HepG2 (cell line): Measurements from ENCODE around the gene KIN. TPM values are rescaled to one million over a fixed set of nuclear protein-coding genes. Genes with fewer than 3 reads are reported as not detected.

Experiments
- ATAC-seq: fragments of 200-7000 bp; cut with Tn5 transposase; 3 replicates; pipeline ENCODE4 v1.9.1; 2020; ENCODE audit warnings: mild to moderate bottlenecking, moderate library complexity
- BruUV-seq: library from RNA; stranded (reverse); fragments of 400-500 nt; replicated peaks from 2 replicates; lab custom pipeline; 2021; lab: Mats Ljungman, UMichigan
- CTCF ChIA-PET: fragments of 300-600 bp; formaldehyde crosslinking; extraction: SDS; loops from one replicate; lab custom pipeline; 2021; ENCODE audit warnings: low total read pairs, inconsistent platforms, low intra/inter-chr PET ratio; lab: Yijun Ruan, JAX
- POLR2A ChIA-PET: fragments of 350-600 bp; sonication (Branson Sonifier 250); formaldehyde crosslinking; loops from one replicate; lab custom pipeline; 2020; ENCODE audit warnings: antibody characterized with exemption, inconsistent platforms; lab: Yijun Ruan, JAX
- DNase-seq: peaks from one replicate; pipeline ENCODE4 v3.0.0-alpha.2; 2015; ENCODE audit warnings: low spot score
- FAIRE-seq: peaks from 3 replicates; lab custom pipeline; 2011; peaks lifted over from hg19 to GRCh38; lab: Jason Lieb, UNC
- H2AFZ ChIP-seq: one replicate; pipeline ENCODE4 v1.6.1; 2011; ENCODE audit warnings: low read length, inconsistent platforms
- H3K27ac ChIP-seq: fragments of 300-600 bp; 3 replicates; pipeline ENCODE4 v1.8.0; 2011; ENCODE audit warnings: mixed run types, mild to moderate bottlenecking, mixed read lengths, low read length, inconsistent platforms; ENCODE audit not compliant: insufficient read depth; ENCODE audit errors: extremely low read length
- H3K27me3 ChIP-seq, 2 experiments: fragments of 200-600 bp in 1 of 2; 2 replicates in 1 of 2; 3 replicates in 1 of 2; pipeline versions ENCODE4 v1.6.0 to v1.8.0; 2011; ENCODE audit warnings: low read length in 2 of 2, mild to moderate bottlenecking in 2 of 2, moderate library complexity in 2 of 2, inconsistent platforms in 1 of 2; ENCODE audit not compliant: insufficient read depth in 2 of 2, control insufficient read depth in 1 of 2
- H3K36me3 ChIP-seq, 2 experiments: fragments of 200-600 bp in 1 of 2; replicated peaks in 1 of 2; 2 replicates in 1 of 2; 3 replicates in 1 of 2; pipeline versions ENCODE4 v1.5.1 to v1.8.0; 2011; ENCODE audit warnings: low read length in 2 of 2, inconsistent platforms in 1 of 2; ENCODE audit not compliant: insufficient read depth in 2 of 2, control insufficient read depth in 1 of 2
- H3K4me1 ChIP-seq: 2 replicates; pipeline ENCODE4 v1.5.1; 2012; ENCODE audit warnings: low read length, inconsistent platforms; ENCODE audit not compliant: insufficient read depth
- H3K4me2 ChIP-seq: 2 replicates; pipeline ENCODE4 v1.6.0; 2011; ENCODE audit warnings: low read depth, low read length, inconsistent platforms
- H3K4me3 ChIP-seq, 3 experiments: fragments of 200-600 bp in 1 of 3; sonication (generic), shearing (Covaris generic) in 1 of 3; replicated peaks in 1 of 3; 2 replicates each; pipeline ENCODE4 v1.5.1; 2011 to 2016; ENCODE audit warnings: low read length in 3 of 3, inconsistent platforms in 2 of 3, low read depth in 2 of 3, mild to moderate bottlenecking in 2 of 3, control low read depth in 1 of 3, mixed read lengths in 1 of 3; ENCODE audit not compliant: insufficient read depth in 1 of 3
- H3K79me2 ChIP-seq: one replicate; pipeline ENCODE4 v1.6.1; 2011; ENCODE audit warnings: low read length, inconsistent platforms; ENCODE audit not compliant: insufficient read depth
- H3K9ac ChIP-seq: 2 replicates; pipeline ENCODE4 v1.6.0; 2011; ENCODE audit warnings: mild to moderate bottlenecking, low read depth, low read length, inconsistent platforms; ENCODE audit not compliant: insufficient read depth
- H3K9me3 ChIP-seq: 2 replicates; pipeline ENCODE4 v1.5.1; 2012; ENCODE audit warnings: mild to moderate bottlenecking, low read length
- H4K20me1 ChIP-seq: 2 replicates; pipeline ENCODE4 v1.6.0; 2011; ENCODE audit warnings: inconsistent platforms, mild to moderate bottlenecking, low read length, moderate library complexity; ENCODE audit not compliant: insufficient read depth
- ARID2 ChIP-seq: sonication (generic); formaldehyde crosslinking; IDR thresholded peaks from 2 replicates; pipeline ENCODE4 v1.8.1; 2022; ENCODE audit warnings: mild to moderate bottlenecking, missing genetic modification reagents, borderline replicate concordance
- CREB1 ChIP-seq, 2 experiments: fragments of 450-650 bp in 1 of 2; IDR thresholded peaks; 2 replicates each; pipeline ENCODE4 v1.6.1; 2016 to 2017; ENCODE audit warnings: control low read depth in 1 of 2, mild to moderate bottlenecking in 1 of 2, missing compliant biosample characterization in 1 of 2, missing genetic modification characterization in 1 of 2
- FOXJ3 ChIP-seq: sonication (generic); formaldehyde crosslinking; IDR thresholded peaks from 2 replicates; pipeline ENCODE4 v1.4.0; 2020; ENCODE audit warnings: missing genetic modification reagents, mild to moderate bottlenecking, borderline replicate concordance
- GTF3A ChIP-seq: sonication (generic); formaldehyde crosslinking; conservative IDR thresholded peaks from 2 replicates; pipeline ENCODE4 v1.4.0; 2020; ENCODE audit warnings: mild to moderate bottlenecking, missing genetic modification reagents
- HIVEP1 ChIP-seq: sonication (generic); formaldehyde crosslinking; IDR thresholded peaks from 2 replicates; pipeline ENCODE4 v1.4.0; 2020; ENCODE audit warnings: mild to moderate bottlenecking, missing genetic modification reagents
- IKZF5 ChIP-seq: IDR thresholded peaks from 2 replicates; pipeline ENCODE4 v1.6.1; 2018; ENCODE audit warnings: missing genetic modification reagents, mild to moderate bottlenecking, missing compliant biosample characterization
- MBD4 ChIP-seq: IDR thresholded peaks from 2 replicates; pipeline ENCODE4 v1.6.1; 2012; ENCODE audit warnings: low read length, inconsistent platforms, borderline replicate concordance
- POLR2G ChIP-seq: fragments of 200-400 bp; formaldehyde crosslinking; IDR thresholded peaks from 2 replicates; pipeline ENCODE4 v1.6.1; 2018; ENCODE audit warnings: mild to moderate bottlenecking, low read depth, low read length, moderate library complexity
- RBM22 ChIP-seq: fragments of 200-400 bp; formaldehyde crosslinking; optimal IDR thresholded peaks from 2 replicates; pipeline ENCODE3; 2017; ENCODE audit warnings: mild to moderate bottlenecking, low read length, moderate library complexity
- REPIN1 ChIP-seq: sonication (generic); formaldehyde crosslinking; IDR thresholded peaks from 2 replicates; pipeline ENCODE4 v1.8.0; 2022; ENCODE audit warnings: missing genetic modification reagents, low read depth, mild to moderate bottlenecking, borderline replicate concordance
- RXRB ChIP-seq: IDR thresholded peaks from 2 replicates; pipeline ENCODE4 v1.6.1; 2016; ENCODE audit warnings: borderline replicate concordance, missing genetic modification reagents, missing compliant biosample characterization
- SRF ChIP-seq: IDR thresholded peaks from 2 replicates; pipeline ENCODE4 v1.6.1; 2011; ENCODE audit warnings: mild to moderate bottlenecking, low read depth, low read length, moderate library complexity
- TCF7 ChIP-seq: sonication (generic); IDR thresholded peaks from 2 replicates; pipeline ENCODE4 v1.6.1; 2016; ENCODE audit warnings: antibody characterized with exemption, low read depth
- TFDP2 ChIP-seq: sonication (generic); formaldehyde crosslinking; IDR thresholded peaks from 2 replicates; pipeline ENCODE4 v1.4.0; 2020; ENCODE audit warnings: missing genetic modification reagents
- TFE3 ChIP-seq: IDR thresholded peaks from 2 replicates; pipeline ENCODE4 v1.6.1; 2016
- YEATS2 ChIP-seq: sonication (generic); formaldehyde crosslinking; IDR thresholded peaks from 2 replicates; pipeline ENCODE4 v1.4.0; 2020; ENCODE audit warnings: missing genetic modification reagents, borderline replicate concordance
- YEATS4 ChIP-seq: sonication (generic); formaldehyde crosslinking; IDR thresholded peaks from 2 replicates; pipeline ENCODE4 v1.4.0; 2020; ENCODE audit warnings: missing genetic modification reagents, borderline replicate concordance
- ZFAT ChIP-seq: sonication (generic); formaldehyde crosslinking; conservative IDR thresholded peaks from 2 replicates; pipeline ENCODE4 v1.8.1; 2023; ENCODE audit warnings: missing genetic modification reagents, inconsistent platforms
- WGBS: methylation state at CpG from one replicate; pipeline ENCODE4 v1.1.6; 2017; ENCODE audit warnings: low lambda C conversion rate; 5-methylcytosine and 5-hydroxymethylcytosine counted together
- in situ Hi-C: cut with HindIII; loops from 2 replicates; pipeline ENCODE4 v1.10.0; 2017; ENCODE audit warnings: low pct_unique_long_range_greater_than_20kb; ENCODE audit not compliant: extremely low pct_ligation_motif_present
- intact Hi-C: fragments of 100-400 bp; cut with micrococcal nuclease; formaldehyde crosslinking; loops from one replicate; pipeline ENCODE4 v1.10.0; 2022; ENCODE audit not compliant: unreplicated experiment
- polyA plus RNA-seq, 8 experiments: library from polyadenylated mRNA; depleted of rRNA in 3 of 8; stranded (reverse) in 7 of 8; unstranded in 1 of 8; fragments of >200 nt; fragmentation: Illumina TruSeq in 4 of 8; extraction: Trizol in 4 of 8; gene quantifications; 2 replicates each; pipeline versions ENCODE4 v1.2.1 to v1.2.3, GENCODE V29; 2011 to 2016; ENCODE audit warnings: low read depth in 4 of 8, missing spikeins in 1 of 8, mixed read lengths in 1 of 8; ENCODE audit not compliant: insufficient read depth in 1 of 8
- total RNA-seq, 5 experiments: library from RNA; depleted of rRNA; stranded (reverse); fragments of >200 nt; fragmentation: Illumina TruSeq; extraction: Trizol; gene quantifications; 2 replicates each; pipeline ENCODE4 v1.2.3, GENCODE V29; 2016; ENCODE audit warnings: low read depth in 1 of 5

The KIN gene
- total and polyA plus RNA-seq, 2 of the 13 experiments (the other 11 are each of a cell fraction or from before 2014, with no cell fraction given), result 4.9 to 23.2 TPM

- TF ChIP-seq TFDP2 (CRISPR knock-in tag) (peak; percentile 60), RXRB (CRISPR knock-in tag) (peak; percentile 90), YEATS2 (CRISPR knock-in tag) (peak; percentile 43; the same call in 1 of the 2 replicates), HIVEP1 (CRISPR knock-in tag) (no peak), SRF (0 out of 2 replicates have a peak, but pooled peaks have one; percentile 8), CREB1 (IDR thresholded peaks at IDR 0.05) (no peak), CREB1 (CRISPR knock-in tag; IDR thresholded peaks at IDR 0.05) (peak; percentile 83), GTF3A (no peak), ZFAT (CRISPR knock-in tag) (no peak), RBM22 (no peak)
These were observed 80.7 kb downstream of the KIN start (continued) for GRCh38 chr10:7707102-7707501.

- Histone ChIP-seq H4K20me1 (no peaks in the 10 kb centered on the region), H3K9ac (peak overlapping the region; percentile 93), H3K9me3 (no peaks in the 10 kb centered on the region), H3K27ac (peak overlapping the region; percentile 98), H3K27me3 (no peaks in the 10 kb centered on the region), H3K4me3 (peak overlapping the region; percentile 18 to 55 (median 34); a peak in 5 of 6 replicates), H3K4me1 (peaks cover 78% of the 10 kb centered on the region), H3K79me2 (peaks cover 71% of the 10 kb centered on the region), H3K36me3 (peaks cover 5 to 37% of the 10 kb centered on the region in 2 experiments; a peak in 4 of 5 replicates), H3K4me2 (peak overlapping the region; percentile 87), H2AFZ (no peak overlapping the region)
- WGBS, result 5% methylated on average over 4 of the region's 4 CpGs
- ATAC-seq, result peak; percentile 48
- no peak for FAIRE-seq
- in situ Hi-C loops, result no loop called here
- CTCF ChIA-PET, result no interaction called here
- DNase-seq, result peak; percentile 61
- intact Hi-C loops, result loop anchor here (1.0 to 10.0 kb wide), 2 partner anchors 10 to 88 kb away; no protein-coding TSS in a partner anchor
- POLR2A ChIA-PET, result interaction anchor here (1.1 to 10.9 kb wide), 14 partner anchors 9 to 181 kb away, joined by 3 to 359 read pairs (median 7); partner anchors contain the start of genes ATP5F1C, ITIH5 and KIN
- BruUV-seq, result TSS peak; percentile 41
- 0 out of 2 replicates have a peak, but pooled peaks have one; percentile 24 for TF ChIP-seq ARID2 (CRISPR knock-in tag)
- TF ChIP-seq MBD4, result peak; percentile 31; the same call in 1 of the 2 replicates
- no peak for TF ChIP-seq IKZF5 (CRISPR knock-in tag)
- TF ChIP-seq REPIN1 (CRISPR knock-in tag), result no peak
- 0 out of 2 replicates have a peak, but pooled peaks have one; percentile 25 for TF ChIP-seq YEATS4 (CRISPR knock-in tag)
- TF ChIP-seq FOXJ3 (CRISPR knock-in tag), result no peak
- 0 out of 2 replicates have a peak, but pooled peaks have one; percentile 27 for TF ChIP-seq TFE3
- TF ChIP-seq POLR2G, result 0 out of 2 replicates have a peak, but pooled peaks have one; percentile 60
- 0 out of 2 replicates have a peak, but pooled peaks have one; percentile 5 for TF ChIP-seq TCF7
These were observed 81.2 kb downstream of the KIN start for GRCh38 chr10:7706534-7707073.
